ENCODE results near the gene MMUT. TPM values are rescaled to one million over a fixed set of nuclear protein-coding genes. Genes with fewer than 3 reads are reported as not detected.
A peak's percentile ranks its signal among the peaks of the same experiment; 100 is the strongest.

MMUT gene
- total RNA-seq, 1 donor from 2014 or later: 10.9 TPM

DNA sequence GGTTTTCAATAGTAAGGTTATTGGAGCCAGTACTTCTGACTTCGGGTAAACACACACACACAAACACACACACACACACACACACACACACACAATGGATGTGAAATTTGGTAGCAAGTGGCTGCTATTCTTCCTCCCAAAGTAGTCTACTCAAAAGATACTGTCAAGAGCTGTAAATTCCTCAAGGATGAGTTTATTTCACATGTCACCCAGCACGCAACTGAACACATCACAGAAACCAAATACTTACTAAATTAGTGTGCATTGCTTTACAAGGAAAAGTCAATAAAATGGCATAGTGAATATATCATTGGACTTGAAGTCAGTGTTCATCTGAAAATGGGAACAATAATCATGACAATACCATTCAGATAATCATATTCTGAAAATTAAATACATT lies 32.9 kb downstream of the MMUT start:
- Mint-ChIP-seq H3K27me3 (ENCODE audit: low read depth, unreplicated experiment) (no peaks in the 10 kb centered on the region), H3K4me1 (ENCODE audit: low read depth, unreplicated experiment) (peaks cover 8% of the 10 kb centered on the region), H3K27ac (ENCODE audit: unreplicated experiment) (no peak overlapping the region), H3K36me3 (ENCODE audit: low read depth, unreplicated experiment) (no peaks in the 10 kb centered on the region), H3K9me3 (ENCODE audit: unreplicated experiment) (no peaks in the 10 kb centered on the region), H3K4me3 (ENCODE audit: unreplicated experiment) (no peak overlapping the region)
- H3K9me3 ChIP-seq (ENCODE audit: insufficient read depth, low read depth, low read length): no peaks in the 10 kb centered on the region
- peak; percentile 25 for DNase-seq (ENCODE audit: low read depth)
- H4K20me1 ChIP-seq (ENCODE audit: insufficient read depth, low read length): no peaks in the 10 kb centered on the region
- H3K4me2 ChIP-seq (ENCODE audit: low read length): no peak overlapping the region
- no peak for FAIRE-seq
- no peak overlapping the region for H2AFZ ChIP-seq (ENCODE audit: low read depth, low read length)
- H3K9ac ChIP-seq (ENCODE audit: low read length): no peak overlapping the region
- H3K4me3 ChIP-seq (ENCODE audit: insufficient read depth, low read depth, low read length): no peak overlapping the region
- H3K4me1 ChIP-seq (ENCODE audit: insufficient read depth, low read length): peaks cover 9% of the 10 kb centered on the region
- no peaks in the 10 kb centered on the region for H3K27me3 ChIP-seq (ENCODE audit: insufficient read depth, low read length)
- peaks cover 5% of the 10 kb centered on the region for H3K36me3 ChIP-seq (ENCODE audit: insufficient read depth, low read length)
- no peaks in the 10 kb centered on the region for H3K79me2 ChIP-seq (ENCODE audit: insufficient read depth, low read length)
- no peak for TF ChIP-seq CTCF (IDR thresholded peaks at IDR 0.05; ENCODE audit: insufficient read depth, low read depth, low read length)
- no peak for TF ChIP-seq EZH2 (IDR thresholded peaks at IDR 0.05; ENCODE audit: insufficient read depth, low read length)
- no peak overlapping the region for H3K27ac ChIP-seq (ENCODE audit: low read depth, low read length)

GRCh38 chr6:49423817-49424216 lies 39.2 kb downstream of the MMUT start:
- Mint-ChIP-seq H3K36me3 (ENCODE audit: low read depth, unreplicated experiment) (no peaks in the 10 kb centered on the region), H3K4me3 (ENCODE audit: unreplicated experiment) (no peak overlapping the region), H3K27me3 (ENCODE audit: low read depth, unreplicated experiment) (no peaks in the 10 kb centered on the region), H3K9me3 (ENCODE audit: unreplicated experiment) (no peaks in the 10 kb centered on the region), H3K27ac (ENCODE audit: unreplicated experiment) (no peak overlapping the region), H3K4me1 (ENCODE audit: low read depth, unreplicated experiment) (no peaks in the 10 kb centered on the region)
- Histone ChIP-seq H2AFZ (ENCODE audit: low read depth, low read length) (no peak overlapping the region), H3K4me1 (ENCODE audit: insufficient read depth, low read length) (no peaks in the 10 kb centered on the region), H4K20me1 (ENCODE audit: insufficient read depth, low read length) (no peaks in the 10 kb centered on the region), H3K4me2 (ENCODE audit: low read length) (no peak overlapping the region), H3K36me3 (ENCODE audit: insufficient read depth, low read length) (no peaks in the 10 kb centered on the region), H3K4me3 (ENCODE audit: insufficient read depth, low read depth, low read length) (no peak overlapping the region), H3K79me2 (ENCODE audit: insufficient read depth, low read length) (no peaks in the 10 kb centered on the region), H3K9me3 (ENCODE audit: insufficient read depth, low read depth, low read length) (no peaks in the 10 kb centered on the region), H3K27me3 (ENCODE audit: insufficient read depth, low read length) (no peaks in the 10 kb centered on the region), H3K27ac (ENCODE audit: low read depth, low read length) (no peak overlapping the region), H3K9ac (ENCODE audit: low read length) (no peak overlapping the region)
- no peak for DNase-seq (ENCODE audit: low read depth)
- TF ChIP-seq CTCF (IDR thresholded peaks at IDR 0.05; ENCODE audit: insufficient read depth, low read depth, low read length): peak; percentile 20
- TF ChIP-seq EZH2 (IDR thresholded peaks at IDR 0.05; ENCODE audit: insufficient read depth, low read length): no peak
- no peak for FAIRE-seq

GRCh38 chr6:49416195-49416594 lies 46.9 kb downstream of the MMUT start:
- Histone ChIP-seq H3K27me3 (ENCODE audit: insufficient read depth, low read length) (no peaks in the 10 kb centered on the region), H3K4me1 (ENCODE audit: insufficient read depth, low read length) (no peaks in the 10 kb centered on the region), H3K4me2 (ENCODE audit: low read length) (no peak overlapping the region), H3K9me3 (ENCODE audit: insufficient read depth, low read depth, low read length) (no peaks in the 10 kb centered on the region), H4K20me1 (ENCODE audit: insufficient read depth, low read length) (no peaks in the 10 kb centered on the region), H3K36me3 (ENCODE audit: insufficient read depth, low read length) (no peaks in the 10 kb centered on the region), H3K79me2 (ENCODE audit: insufficient read depth, low read length) (no peaks in the 10 kb centered on the region), H3K27ac (ENCODE audit: low read depth, low read length) (no peak overlapping the region), H3K4me3 (ENCODE audit: insufficient read depth, low read depth, low read length) (no peak overlapping the region), H2AFZ (ENCODE audit: low read depth, low read length) (no peak overlapping the region), H3K9ac (ENCODE audit: low read length) (no peak overlapping the region)
- no peaks in the 10 kb centered on the region for H3K9me3 Mint-ChIP-seq (ENCODE audit: unreplicated experiment)
- H3K27me3 Mint-ChIP-seq (ENCODE audit: low read depth, unreplicated experiment): no peaks in the 10 kb centered on the region
- H3K27ac Mint-ChIP-seq (ENCODE audit: unreplicated experiment): no peak overlapping the region
- no peak for DNase-seq (ENCODE audit: low read depth)
- TF ChIP-seq EZH2 (IDR thresholded peaks at IDR 0.05; ENCODE audit: insufficient read depth, low read length) (no peak), CTCF (IDR thresholded peaks at IDR 0.05; ENCODE audit: insufficient read depth, low read depth, low read length) (no peak)
- H3K4me3 Mint-ChIP-seq (ENCODE audit: unreplicated experiment): no peak overlapping the region
- H3K36me3 Mint-ChIP-seq (ENCODE audit: low read depth, unreplicated experiment): no peaks in the 10 kb centered on the region
- peaks cover 3% of the 10 kb centered on the region for H3K4me1 Mint-ChIP-seq (ENCODE audit: low read depth, unreplicated experiment)
- no peak for FAIRE-seq
